ENCODE data around the gene ADAM10. TPM values are rescaled to one million over a fixed set of nuclear protein-coding genes. Genes with fewer than 3 reads are reported as not detected.

The ADAM10 gene
- total RNA-seq (2013) = 246 TPM
- polyA plus RNA-seq = 100 to 1,000 TPM in 2 of 3 donors, 10 to 100 TPM in 1; 66.0 to 269 (median 149) TPM
- polyA minus RNA-seq = 85.9 and 168 TPM in 2 replicates
- total RNA-seq = 154 to 463 (median 364) reads per million in 11 experiments

- H3K36me3 ChIP-seq (replicated peaks in 1 of 2; ENCODE audit: control insufficient read depth in 1 of 2, insufficient read depth in 2 of 2, low read length in 2 of 2) = no peaks in the 10 kb centered on the region
- H3K27me3 ChIP-seq (ENCODE audit: control insufficient read depth in 2 of 2, insufficient read depth in 2 of 2, low read length in 2 of 2) = no peaks in the 10 kb centered on the region
- H3K27ac Mint-ChIP-seq = peak within 1 kb of the TSS; percentile 95 to 98 (median 98)
- H2AFZ ChIP-seq (ENCODE audit: insufficient read depth, low read depth, low read length, poor library complexity, severe bottlenecking) = peak within 1 kb of the TSS; percentile 83
- peak within 1 kb of the TSS; percentile 97 to 98 for H3K4me3 Mint-ChIP-seq
- intact Hi-C loops (cut with micrococcal nuclease) = loop anchor here (10.0 kb wide), 3 partner anchors 65 to 225 kb away; partner anchors contain the start of gene SLTM (in 1 of the 2)
- no peak for TF ChIP-seq CTCF (IDR thresholded peaks at IDR 0.05)
- H3K9ac ChIP-seq (ENCODE audit: insufficient read depth, low read length, poor library complexity, severe bottlenecking) = peak within 1 kb of the TSS; percentile 93
- peak within 1 kb of the TSS; percentile 83 to 96 for H3K27ac ChIP-seq (ENCODE audit: low read depth in 1 of 2, low read length in 2 of 2)
- H3K9me3 ChIP-seq (replicated peaks in 1 of 2; ENCODE audit: control insufficient read depth in 1 of 2, insufficient read depth in 1 of 2, low read length in 2 of 2) = no peaks in the 10 kb centered on the region
- peaks cover 0 to 3% (median 0%) of the 10 kb centered on the region in 3 donors for H3K27me3 Mint-ChIP-seq (ENCODE audit: low read depth in 3 of 3)
- peaks cover 0 to 5% (median 0%) of the 10 kb centered on the region in 7 donors for H3K9me3 Mint-ChIP-seq
- H3K4me3 ChIP-seq (replicated peaks in 1 of 3; ENCODE audit: low read depth in 2 of 3, low read length in 3 of 3) = peak within 1 kb of the TSS; percentile 61 to 82 (median 82)
- peaks cover 7% of the 10 kb centered on the region in 2 donors for H3K36me3 Mint-ChIP-seq
- peak within 1 kb of the TSS; percentile 80 for H3K4me2 ChIP-seq (replicated peaks; ENCODE audit: extremely low read depth, low read length, poor library complexity, severe bottlenecking)
- 1% methylated on average over 56 of the region's 62 CpGs for WGBS (ENCODE audit: insufficient coverage)
- DNase-seq = peak; percentile 99
- peaks cover 34% of the 10 kb centered on the region for H3K4me1 Mint-ChIP-seq
- peaks cover 27 to 36% of the 10 kb centered on the region in 2 donors for H3K4me1 ChIP-seq (ENCODE audit: control insufficient read depth in 1 of 2, insufficient read depth in 2 of 2, low read length in 2 of 2)
- H3K79me2 ChIP-seq (ENCODE audit: insufficient read depth, low read length) = peaks cover 49% of the 10 kb centered on the region
- H4K20me1 ChIP-seq (ENCODE audit: insufficient read depth, low read length) = peaks cover 41% of the 10 kb centered on the region
Measured at GRCh38 chr15:58749532-58750337, at the start of gene ADAM10. TSS of gene ADAM10 (minus strand) at chr15:58749707. CDS start at chr15:58749534, 173 bp downstream.

GRCh38 chr15:58797505-58797904 is 48.0 kb upstream of the ADAM10 start:
- WGBS (ENCODE audit: insufficient coverage) = 100% methylated on average over 1 of the region's 3 CpGs
- no peak for DNase-seq
- H3K27me3 Mint-ChIP-seq (ENCODE audit: low read depth in 3 of 3) = no peaks in the 10 kb centered on the region
- Histone ChIP-seq H3K4me2 (replicated peaks; ENCODE audit: extremely low read depth, low read length, poor library complexity, severe bottlenecking) (no peak overlapping the region), H3K27ac (ENCODE audit: low read depth in 1 of 2, low read length in 2 of 2) (no peak overlapping the region), H3K4me1 (ENCODE audit: control insufficient read depth in 1 of 2, insufficient read depth in 2 of 2, low read length in 2 of 2) (no peaks in the 10 kb centered on the region), H3K9me3 (replicated peaks in 1 of 2; ENCODE audit: control insufficient read depth in 1 of 2, insufficient read depth in 1 of 2, low read length in 2 of 2) (no peaks in the 10 kb centered on the region), H2AFZ (ENCODE audit: insufficient read depth, low read depth, low read length, poor library complexity, severe bottlenecking) (no peak overlapping the region), H3K79me2 (ENCODE audit: insufficient read depth, low read length) (no peaks in the 10 kb centered on the region), H3K27me3 (ENCODE audit: control insufficient read depth in 2 of 2, insufficient read depth in 2 of 2, low read length in 2 of 2) (no peaks in the 10 kb centered on the region), H3K36me3 (replicated peaks in 1 of 2; ENCODE audit: control insufficient read depth in 1 of 2, insufficient read depth in 2 of 2, low read length in 2 of 2) (peaks cover 0 to 1% of the 10 kb centered on the region in 2 donors), H3K9ac (ENCODE audit: insufficient read depth, low read length, poor library complexity, severe bottlenecking) (no peak overlapping the region), H3K4me3 (replicated peaks in 1 of 3; ENCODE audit: low read depth in 2 of 3, low read length in 3 of 3) (no peak overlapping the region), H4K20me1 (ENCODE audit: insufficient read depth, low read length) (peaks cover 16% of the 10 kb centered on the region)
- peaks cover 5 to 18% of the 10 kb centered on the region in 2 donors for H3K36me3 Mint-ChIP-seq
- intact Hi-C loops (cut with micrococcal nuclease) = no loop called here
- no peak for TF ChIP-seq CTCF (IDR thresholded peaks at IDR 0.05)
- peaks cover 0 to 9% (median 3%) of the 10 kb centered on the region in 7 donors for H3K9me3 Mint-ChIP-seq
- no peak overlapping the region for H3K4me3 Mint-ChIP-seq
- H3K27ac Mint-ChIP-seq = no peak overlapping the region
- peaks cover 5% of the 10 kb centered on the region for H3K4me1 Mint-ChIP-seq
